ENCODE results near the gene RFTN1. TPM values are rescaled to one million over a fixed set of nuclear protein-coding genes. Genes with fewer than 3 reads are reported as not detected.

RFTN1 gene
- total RNA-seq, 1 experiment from 2014 or later = 2.2 TPM

DNA sequence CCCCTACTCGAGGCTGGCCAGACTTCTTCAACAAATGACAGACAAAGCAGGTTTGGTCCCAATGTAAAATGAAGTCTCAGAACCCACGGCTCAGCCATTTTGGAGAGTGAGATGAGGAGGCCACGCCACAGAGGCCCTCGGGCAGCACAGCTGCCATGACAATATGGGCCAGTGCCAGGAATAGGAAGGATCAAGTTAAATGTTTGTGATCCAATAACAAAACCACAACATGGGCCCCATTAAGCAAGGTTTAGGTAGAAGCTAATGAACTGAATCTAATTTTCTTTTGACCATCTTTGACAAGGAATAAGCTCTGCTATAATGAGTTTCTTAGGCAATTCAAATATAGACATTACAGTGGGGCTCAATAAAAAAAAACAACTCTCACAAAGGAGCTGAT lies 52.6 kb downstream of the RFTN1 start:
- Histone ChIP-seq H3K23ac (ENCODE audit: insufficient read length, low read depth, low read length) (no peak overlapping the region), H3K27me3 (ENCODE audit: insufficient read depth, low read length) (no peaks in the 10 kb centered on the region), H4K5ac (ENCODE audit: insufficient read length, low read depth, low read length) (no peak overlapping the region), H2BK20ac (ENCODE audit: low read depth, low read length, poor library complexity, severe bottlenecking) (no peak overlapping the region), H3K9me3 (ENCODE audit: control insufficient read depth, low read depth, low read length) (no peaks in the 10 kb centered on the region), H4K8ac (replicated peaks; ENCODE audit: insufficient read length, low read depth, low read length) (no peak overlapping the region), H2BK15ac (ENCODE audit: low read depth, low read length) (no peak overlapping the region), H4K20me1 (ENCODE audit: control insufficient read depth, insufficient read depth, insufficient read length) (no peaks in the 10 kb centered on the region), H3K23me2 (ENCODE audit: insufficient read length, low read depth, low read length, poor library complexity, severe bottlenecking) (no peaks in the 10 kb centered on the region), H3K14ac (ENCODE audit: insufficient read depth, low read length) (no peak overlapping the region), H2AK5ac (ENCODE audit: insufficient read length, low read length) (no peak overlapping the region), H3K4ac (ENCODE audit: low read depth, low read length) (no peak overlapping the region), H3K79me1 (ENCODE audit: insufficient read depth, low read depth, low read length, poor library complexity, severe bottlenecking) (no peaks in the 10 kb centered on the region), H3K79me2 (ENCODE audit: insufficient read depth, low read length) (no peaks in the 10 kb centered on the region), H3K9ac (ENCODE audit: extremely low read depth, insufficient read length, low read length) (no peak overlapping the region), H3K18ac (ENCODE audit: insufficient read length, low read depth, low read length) (no peak overlapping the region), H3K4me2 (ENCODE audit: insufficient read depth, insufficient read length, low read length) (no peak overlapping the region), H2BK120ac (ENCODE audit: low read depth, low read length, poor library complexity, severe bottlenecking) (no peak overlapping the region), H3K27ac (ENCODE audit: insufficient read length, low read depth, low read length) (no peak overlapping the region), H3K4me1 (ENCODE audit: insufficient read depth, low read length) (no peaks in the 10 kb centered on the region), H2BK12ac (ENCODE audit: insufficient read length, low read depth, low read length) (no peak overlapping the region), H2BK5ac (ENCODE audit: insufficient read length, low read length) (no peak overlapping the region), H3K56ac (ENCODE audit: insufficient read length, low read depth, low read length) (no peak overlapping the region), H4K91ac (ENCODE audit: insufficient read length, low read depth, low read length) (no peak overlapping the region), H2AFZ (ENCODE audit: low read length) (no peak overlapping the region), H3T11ph (ENCODE audit: low read length) (no peak overlapping the region)
- no peak for TF ChIP-seq CTCF (conservative IDR thresholded peaks at IDR 0.05)
- peaks cover 20% of the 10 kb centered on the region for H3K27me3 Mint-ChIP-seq (ENCODE audit: low read depth)
- peaks cover 3% of the 10 kb centered on the region in 2 experiments; a peak in 2 of 5 replicates for H3K9me3 Mint-ChIP-seq
- H3K36me3 Mint-ChIP-seq (ENCODE audit: insufficient read depth in 1 of 3, low read depth in 3 of 3) = no peaks in the 10 kb centered on the region
- no peak overlapping the region; a peak in 1 of 7 replicates for H3K27ac Mint-ChIP-seq
- peaks cover 4 to 10% of the 10 kb centered on the region in 2 experiments for H3K4me1 Mint-ChIP-seq
- WGBS (ENCODE audit: extremely low coverage, insufficient read length, low lambda C conversion rate) = no CpG with 5 or more reads among the region's 4 CpGs
- no peak overlapping the region for H3K4me3 Mint-ChIP-seq
- no peak for DNase-seq
